OCI-LY7 (cell line): ENCODE results near the gene DNAH17. TPM values are rescaled to one million over a fixed set of nuclear protein-coding genes. Genes with fewer than 3 reads are reported as not detected.

Experiments
- BruUV-seq: library from RNA; stranded (reverse); fragments of 400-500 nt; replicated peaks from 2 replicates; lab custom pipeline; 2021; lab: Mats Ljungman, UMichigan
- CTCF ChIA-PET: fragments of 300-600 bp; sonication (Branson Sonifier 250); formaldehyde crosslinking; loops from one replicate; lab custom pipeline; 2022; ENCODE audit warnings: antibody characterized with exemption; ENCODE audit not compliant: unreplicated experiment; lab: Charles Lee
- POLR2A ChIA-PET: fragments of 300-600 bp; sonication (Branson Sonifier 250); formaldehyde crosslinking; loops from one replicate; lab custom pipeline; 2022; ENCODE audit warnings: antibody characterized with exemption; lab: Charles Lee
- DNase-seq: peaks from one replicate; pipeline ENCODE4 v3.0.0-alpha.2; 2015; ENCODE audit warnings: low spot score
- H2AFZ ChIP-seq: fragments of 200-600 bp; sonication (generic), shearing (Covaris generic); 2 replicates; pipeline ENCODE4 v1.6.1; 2014; ENCODE audit warnings: mild to moderate bottlenecking, antibody characterized with exemption, low read length, moderate library complexity
- H3K27ac ChIP-seq: fragments of 200-600 bp; sonication (generic); 2 replicates; pipeline ENCODE4 v1.5.1; 2014; ENCODE audit warnings: mixed run types, low read depth, mild to moderate bottlenecking, moderate library complexity, low read length, inconsistent platforms; ENCODE audit not compliant: poor library complexity, severe bottlenecking
- H3K36me3 ChIP-seq: fragments of 200-600 bp; sonication (generic); 2 replicates; pipeline ENCODE4 v1.6.1; 2014; ENCODE audit warnings: mild to moderate bottlenecking, antibody characterized with exemption, low read length, moderate library complexity, mixed read lengths; ENCODE audit not compliant: insufficient read depth
- H3K4me1 ChIP-seq: fragments of 200-600 bp; sonication (generic); 2 replicates; pipeline ENCODE4 v1.5.1; 2014; ENCODE audit warnings: mild to moderate bottlenecking, low read length; ENCODE audit not compliant: insufficient read depth, poor library complexity, severe bottlenecking
- H3K4me2 ChIP-seq: fragments of 200-600 bp; sonication (generic); 2 replicates; pipeline ENCODE4 v1.6.1; 2014; ENCODE audit warnings: mild to moderate bottlenecking, low read length
- H3K4me3 ChIP-seq: fragments of 200-600 bp; sonication (generic); 2 replicates; pipeline ENCODE4 v1.5.1; 2014; ENCODE audit warnings: mild to moderate bottlenecking, low read depth, low read length; ENCODE audit not compliant: poor library complexity, severe bottlenecking
- H3K79me2 ChIP-seq: fragments of 200-600 bp; sonication (generic); 2 replicates; pipeline ENCODE4 v1.6.1; 2016; ENCODE audit warnings: low read depth, mild to moderate bottlenecking, low read length, moderate library complexity, mixed read lengths; ENCODE audit not compliant: insufficient read depth
- H3K9me2 ChIP-seq: fragments of 200-600 bp; sonication (generic); 2 replicates; pipeline ENCODE4 v1.6.1; 2016; ENCODE audit warnings: mild to moderate bottlenecking, low read length, mixed read lengths; ENCODE audit not compliant: insufficient read depth
- H3K9me3 ChIP-seq: fragments of 200-600 bp; sonication (generic); 2 replicates; pipeline ENCODE4 v1.6.1; 2014; ENCODE audit warnings: mild to moderate bottlenecking, mixed run types, low read length, mixed read lengths
- H4K20me1 ChIP-seq: fragments of 200-600 bp; sonication (generic); 2 replicates; pipeline ENCODE4 v1.6.1; 2014; ENCODE audit warnings: mild to moderate bottlenecking, antibody characterized with exemption, low read length, moderate library complexity, mixed read lengths; ENCODE audit not compliant: insufficient read depth
- CTCF ChIP-seq: fragments of 200-600 bp; sonication (generic); conservative IDR thresholded peaks from 2 replicates; pipeline ENCODE4 v1.5.1; 2014; ENCODE audit warnings: mild to moderate bottlenecking, antibody characterized with exemption, low read length, moderate library complexity, mixed read lengths
- EZH2phosphoT487 ChIP-seq: fragments of 200-600 bp; sonication (generic); IDR thresholded peaks from 2 replicates; pipeline ENCODE4 v1.6.1; 2018; ENCODE audit warnings: low read depth, borderline replicate concordance, mild to moderate bottlenecking, mixed run types, antibody characterized with exemption, low read length, moderate library complexity, mixed read lengths
- intact Hi-C: fragments of 100-400 bp; cut with micrococcal nuclease; formaldehyde crosslinking; loops from one replicate; pipeline ENCODE4 v1.10.0; 2022; ENCODE audit not compliant: unreplicated experiment
- total RNA-seq, 2 experiments: library from RNA; depleted of rRNA in 1 of 2; stranded (reverse); fragments of >200 nt in 1 of 2; shearing (Covaris generic) in 1 of 2; gene quantifications; 2 replicates each; pipeline ENCODE4 v1.2.3, GENCODE V29; 2014 to 2022

DNAH17 gene
- total RNA-seq, 2 experiments from 2014 or later = 0.89 to 1.1 TPM

- H3K9me2 ChIP-seq = no peaks in the 10 kb centered on the region
- no peak overlapping the region for H2AFZ ChIP-seq
- ChIA-PET CTCF (no interaction called here), POLR2A (no interaction called here)
- BruUV-seq = no TSS peak
- no peak overlapping the region for H3K4me2 ChIP-seq
- TF ChIP-seq CTCF (no peak), EZH2phosphoT487 (no peak)
- DNase-seq = no peak
- no peaks in the 10 kb centered on the region for H3K79me2 ChIP-seq
- no peaks in the 10 kb centered on the region for H3K4me1 ChIP-seq
- H3K4me3 ChIP-seq = no peak overlapping the region
- intact Hi-C loops = no loop called here
- H3K9me3 ChIP-seq = no peaks in the 10 kb centered on the region
- no peaks in the 10 kb centered on the region for H4K20me1 ChIP-seq
- H3K36me3 ChIP-seq = no peaks in the 10 kb centered on the region
- H3K27ac ChIP-seq = no peak overlapping the region
Observed at GRCh38 chr17:78547035-78547434, 30.2 kb downstream of the DNAH17 start.

- TF ChIP-seq CTCF (no peak), EZH2phosphoT487 (no peak)
- H3K9me2 ChIP-seq = no peaks in the 10 kb centered on the region
- no peaks in the 10 kb centered on the region for H3K36me3 ChIP-seq
- ChIA-PET POLR2A (no interaction called here), CTCF (no interaction called here)
- H2AFZ ChIP-seq = no peak overlapping the region
- no peak overlapping the region for H3K4me2 ChIP-seq
- BruUV-seq = no TSS peak
- DNase-seq = no peak
- no peaks in the 10 kb centered on the region for H3K79me2 ChIP-seq
- H3K9me3 ChIP-seq = no peaks in the 10 kb centered on the region
- no peak overlapping the region for H3K27ac ChIP-seq
- no peak overlapping the region for H3K4me3 ChIP-seq
- H4K20me1 ChIP-seq = no peaks in the 10 kb centered on the region
- no peaks in the 10 kb centered on the region for H3K4me1 ChIP-seq
- intact Hi-C loops = no loop called here
Observed at GRCh38 chr17:78546476-78546875, 30.7 kb downstream of the DNAH17 start.

GRCh38 chr17:78544881-78545755 is 32.1 kb downstream of the DNAH17 start:
- H3K4me3 ChIP-seq = no peak overlapping the region
- no peak overlapping the region for H3K27ac ChIP-seq
- intact Hi-C loops = no loop called here
- no peaks in the 10 kb centered on the region for H3K79me2 ChIP-seq
- ChIA-PET POLR2A (interaction anchor here (1.3 kb wide), 1 partner anchor 22 kb away, joined by 3 read pairs; no protein-coding TSS in a partner anchor), CTCF (no interaction called here)
- H3K4me1 ChIP-seq = no peaks in the 10 kb centered on the region
- TF ChIP-seq CTCF = no peak
- TF ChIP-seq EZH2phosphoT487 = no peak
- H3K36me3 ChIP-seq = no peaks in the 10 kb centered on the region
- DNase-seq = no peak
- H3K9me3 ChIP-seq = no peaks in the 10 kb centered on the region
- BruUV-seq = no TSS peak
- H4K20me1 ChIP-seq = no peaks in the 10 kb centered on the region
- H3K9me2 ChIP-seq = no peaks in the 10 kb centered on the region
- no peak overlapping the region for H2AFZ ChIP-seq
- no peak overlapping the region for H3K4me2 ChIP-seq
